Measurements from ENCODE around the gene KRTAP10-2.
"Not testable (repeated sequence)": the region's sequence is repeated elsewhere in the genome, so short reads cannot be mapped to it uniquely, and the experiment has no call there.

Gene KRTAP10-2

GRCh38 chr21:44574457-44575306 lies 23.4 kb upstream of the KRTAP10-2 start:
- Histone ChIP-seq H3K4me2 (no peak overlapping the region), H3K27ac (no peak overlapping the region), H3K9me3 (peaks cover 51% of the 10 kb centered on the region), H4K20me1 (no peaks in the 10 kb centered on the region), H3K9ac (no peak overlapping the region), H3K27me3 (no peaks in the 10 kb centered on the region), H3K4me3 (no peak overlapping the region), H3K36me3 (no peaks in the 10 kb centered on the region), H3K4me1 (no peaks in the 10 kb centered on the region)
- no peak for TF ChIP-seq Cebpa-rat (IDR thresholded peaks at IDR 0.05)

- not testable (repeated sequence) for H3K4me2 ChIP-seq, H3K4me1 ChIP-seq, H3K36me3 ChIP-seq, H3K9ac ChIP-seq, H4K20me1 ChIP-seq, H3K27ac ChIP-seq, H3K27me3 ChIP-seq, H3K4me3 ChIP-seq
- H3K9me3 ChIP-seq = peaks cover 42% of the 10 kb centered on the region
Measured at GRCh38 chr21:44573630-44574456, 22.5 kb upstream of the KRTAP10-2 start, which contains the start of gene KRTAP10-4. KRTAP10-4 (plus strand) TSS chr21:44573729; CDS start chr21:44573759, 30 bp downstream.

DNA sequence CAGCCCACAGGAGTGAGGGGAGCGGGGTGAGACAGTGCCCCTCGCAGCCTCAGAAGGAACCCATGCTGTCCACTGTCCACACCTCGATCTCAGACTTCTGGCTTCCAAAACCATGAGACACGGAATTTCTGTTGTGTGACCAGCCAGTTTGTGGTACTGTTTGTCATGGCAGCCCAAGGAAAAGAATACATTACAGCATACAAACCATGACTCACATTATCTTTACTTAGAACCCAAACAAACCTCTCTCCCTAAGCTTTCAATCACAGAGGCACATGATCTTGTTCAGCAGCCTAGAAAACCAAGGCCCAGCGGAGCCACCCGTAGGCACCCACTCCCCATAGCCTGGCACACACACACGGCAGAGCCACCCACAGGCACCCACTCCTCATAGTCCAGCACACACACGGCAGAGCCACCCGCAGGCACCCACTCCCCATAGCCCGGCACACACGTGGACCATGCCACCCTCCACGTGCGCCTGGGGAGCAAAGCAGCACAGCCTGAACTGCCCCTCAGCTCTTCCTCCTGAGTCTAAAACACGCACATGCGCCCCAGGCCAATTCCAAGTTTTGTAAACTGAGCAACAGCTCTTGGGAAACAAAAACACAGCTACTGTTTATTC lies 21.8 kb upstream of the KRTAP10-2 start:
- Histone ChIP-seq H3K4me1 (peaks cover 5% of the 10 kb centered on the region), H3K4me3 (no peak overlapping the region), H3K36me3 (no peaks in the 10 kb centered on the region), H3K9me3 (peaks cover 35% of the 10 kb centered on the region), H3K27me3 (no peaks in the 10 kb centered on the region), H3K4me2 (no peak overlapping the region), H4K20me1 (no peaks in the 10 kb centered on the region), H3K27ac (no peak overlapping the region), H3K9ac (no peak overlapping the region)
- TF ChIP-seq Cebpa-rat (IDR thresholded peaks at IDR 0.05) = no peak

DNA sequence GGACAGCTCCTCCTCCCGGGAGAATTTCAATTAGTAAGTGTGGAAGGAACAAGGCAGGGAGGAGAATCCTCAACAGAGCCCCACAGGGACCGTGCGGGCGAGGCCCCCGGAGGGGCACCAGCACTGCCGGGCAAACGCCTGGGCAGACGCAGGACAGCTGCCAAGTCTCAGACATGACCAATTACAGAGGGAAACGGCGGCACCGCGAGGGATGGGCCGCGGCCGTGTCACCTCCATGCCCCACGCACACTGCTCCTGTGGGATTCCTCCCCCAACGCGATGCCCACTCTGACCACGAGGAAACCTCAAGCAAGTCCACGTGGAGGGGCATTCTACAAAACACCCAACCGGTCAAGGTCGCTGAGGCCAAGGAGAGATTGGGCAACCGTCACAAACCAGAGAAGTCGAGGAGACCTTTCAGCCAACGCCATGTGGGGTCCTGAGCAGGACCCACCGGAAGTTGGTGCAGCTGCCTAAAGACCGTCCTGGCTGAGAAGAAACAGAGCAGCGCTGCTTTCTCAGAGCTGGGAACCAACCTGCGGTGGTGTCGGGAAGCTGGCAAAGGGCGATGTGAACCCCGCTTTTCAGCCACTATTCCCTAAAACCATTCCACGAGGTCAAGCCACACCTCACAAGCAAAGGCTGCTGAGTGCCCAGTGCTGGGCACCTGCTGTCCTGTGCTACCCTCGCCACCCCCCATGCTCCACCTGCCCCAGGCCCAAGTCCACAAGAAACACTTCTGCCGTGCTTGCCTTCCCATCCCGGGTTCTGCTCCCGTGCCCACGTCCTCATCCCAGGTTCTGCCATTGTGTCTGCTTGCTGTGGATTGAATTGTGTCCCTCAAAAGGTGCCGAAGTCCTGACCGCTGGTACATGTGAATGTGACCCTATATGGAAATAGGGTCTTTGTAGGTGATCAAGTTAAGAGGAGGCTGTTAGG lies 20.8 kb upstream of the KRTAP10-2 start:
- Histone ChIP-seq H3K27ac (no peak overlapping the region), H3K9ac (no peak overlapping the region), H3K4me2 (no peak overlapping the region), H3K9me3 (peaks cover 25% of the 10 kb centered on the region), H3K4me1 (peaks cover 5% of the 10 kb centered on the region), H4K20me1 (no peaks in the 10 kb centered on the region), H3K27me3 (no peaks in the 10 kb centered on the region), H3K4me3 (no peak overlapping the region), H3K36me3 (no peaks in the 10 kb centered on the region)
- no peak for TF ChIP-seq Cebpa-rat (IDR thresholded peaks at IDR 0.05)

GRCh38 chr21:44571296-44571695 lies 20.0 kb upstream of the KRTAP10-2 start:
- H3K27me3 ChIP-seq = no peaks in the 10 kb centered on the region

DNA sequence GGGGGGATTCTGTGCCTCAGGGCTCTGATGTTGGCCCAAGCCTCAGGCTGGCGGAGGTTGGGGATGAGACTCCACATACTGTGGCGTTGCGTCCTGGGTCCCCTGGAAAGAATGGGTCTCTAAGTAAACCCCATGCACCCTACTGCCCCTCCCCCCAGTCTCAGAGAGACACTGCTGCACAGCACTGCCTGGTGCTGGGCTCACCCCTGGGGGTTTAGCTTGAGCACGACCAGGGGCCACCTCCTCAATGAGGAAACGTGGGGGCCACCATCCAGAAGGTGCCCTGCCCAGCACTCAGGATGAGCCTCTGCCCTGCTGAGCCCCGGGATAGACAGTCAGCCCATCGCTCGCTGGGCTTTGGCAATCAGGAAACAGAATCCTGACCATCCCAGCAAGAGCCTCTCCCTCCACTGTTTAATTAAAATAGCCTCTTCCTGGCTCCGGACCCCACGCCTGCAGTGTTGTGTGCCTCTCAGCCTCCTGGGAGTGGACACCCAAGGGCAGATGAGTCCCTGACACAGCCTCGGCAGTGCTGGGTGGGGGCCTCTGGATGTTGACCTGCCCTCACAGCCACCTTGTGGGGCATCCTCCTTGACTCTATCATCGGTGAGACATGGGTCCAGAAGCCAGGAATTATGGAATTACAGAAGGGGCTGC lies 18.7 kb upstream of the KRTAP10-2 start:
- peaks cover 5% of the 10 kb centered on the region for H3K4me1 ChIP-seq
- H3K36me3 ChIP-seq = no peaks in the 10 kb centered on the region
- H3K4me3 ChIP-seq = no peak overlapping the region
- no peak for TF ChIP-seq Cebpa-rat (IDR thresholded peaks at IDR 0.05)
- H3K27ac ChIP-seq = no peak overlapping the region
- no peaks in the 10 kb centered on the region for H3K27me3 ChIP-seq
- no peak overlapping the region for H3K9ac ChIP-seq
- no peak overlapping the region for H3K4me2 ChIP-seq
- no peaks in the 10 kb centered on the region for H4K20me1 ChIP-seq
- peaks cover 16% of the 10 kb centered on the region for H3K9me3 ChIP-seq

More at GRCh38 chr21:44571296-44571695, 20.0 kb upstream of the KRTAP10-2 start:
- TF ChIP-seq Cebpa-rat (IDR thresholded peaks at IDR 0.05) = no peak
- Histone ChIP-seq H3K36me3 (no peaks in the 10 kb centered on the region), H3K27ac (no peak overlapping the region), H3K4me1 (peaks cover 5% of the 10 kb centered on the region), H3K4me2 (no peak overlapping the region), H3K9ac (no peak overlapping the region), H4K20me1 (no peaks in the 10 kb centered on the region), H3K4me3 (no peak overlapping the region), H3K9me3 (peaks cover 17% of the 10 kb centered on the region)

- Histone ChIP-seq H3K27ac (no peak overlapping the region), H3K4me1 (peaks cover 5% of the 10 kb centered on the region), H3K27me3 (no peaks in the 10 kb centered on the region), H3K9me3 (peaks cover 18% of the 10 kb centered on the region), H3K36me3 (no peaks in the 10 kb centered on the region), H4K20me1 (no peaks in the 10 kb centered on the region), H3K4me3 (no peak overlapping the region), H3K9ac (no peak overlapping the region), H3K4me2 (no peak overlapping the region)
- no peak for TF ChIP-seq Cebpa-rat (IDR thresholded peaks at IDR 0.05)
Measured at GRCh38 chr21:44568667-44569556, 17.6 kb upstream of the KRTAP10-2 start.

DNA sequence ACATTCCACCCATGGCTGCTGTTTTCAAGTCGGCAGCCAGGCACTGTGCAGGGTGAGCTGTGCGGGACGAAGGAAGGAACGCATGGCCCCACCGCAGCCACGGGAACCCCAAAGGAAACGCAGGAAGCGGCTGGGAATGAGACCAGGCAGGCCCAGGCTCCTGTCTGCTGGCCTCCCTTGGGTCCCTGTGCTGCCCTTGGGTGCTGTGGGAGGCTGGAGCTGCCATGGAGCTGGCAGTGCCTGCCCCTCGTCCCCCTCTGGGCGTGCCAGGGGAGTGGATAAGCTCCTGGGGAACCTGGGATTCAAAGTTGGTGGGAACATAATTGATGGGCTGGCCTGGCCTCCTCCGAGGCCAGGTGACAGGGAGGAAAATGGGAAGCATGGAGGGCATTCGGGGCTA lies 17.0 kb upstream of the KRTAP10-2 start:
- Histone ChIP-seq H3K27ac (no peak overlapping the region), H3K36me3 (no peaks in the 10 kb centered on the region), H3K4me1 (peaks cover 5% of the 10 kb centered on the region), H3K4me2 (no peak overlapping the region), H3K9me3 (peaks cover 19% of the 10 kb centered on the region), H3K4me3 (no peak overlapping the region), H3K27me3 (no peaks in the 10 kb centered on the region), H4K20me1 (no peaks in the 10 kb centered on the region), H3K9ac (no peak overlapping the region)
- no peak for TF ChIP-seq Cebpa-rat (IDR thresholded peaks at IDR 0.05)
